SH-SY5Y (cell line): ENCODE measurements around the gene CALHM5.

Experiments
- GATA2 ChIP-seq: IDR thresholded peaks from 2 replicates; pipeline ENCODE4 v1.6.1; 2011; ENCODE audit warnings: mild to moderate bottlenecking, low read depth, low read length
- GATA3 ChIP-seq: IDR thresholded peaks from 2 replicates; pipeline ENCODE4 v1.6.1; 2011; ENCODE audit warnings: low read depth, mild to moderate bottlenecking, low read length, moderate library complexity

CALHM5 gene

GRCh38 chr6:116524236-116524635, 12.8 kb downstream of the CALHM5 start:
- TF ChIP-seq GATA3, result no peak
- TF ChIP-seq GATA2, result no peak

GRCh38 chr6:116528133-116528532, 16.7 kb downstream of the CALHM5 start:
- no peak for TF ChIP-seq GATA3

- TF ChIP-seq GATA2 (no peak), GATA3 (no peak)
Measured at GRCh38 chr6:116528780-116529179, 17.3 kb downstream of the CALHM5 start.

GRCh38 chr6:116529466-116530290, 18.2 kb downstream of the CALHM5 start:
- TF ChIP-seq GATA2, result no peak
- TF ChIP-seq GATA3, result no peak

GRCh38 chr6:116530436-116530835, 19.0 kb downstream of the CALHM5 start:
- TF ChIP-seq GATA3, result no peak
- TF ChIP-seq GATA2, result no peak

GRCh38 chr6:116531675-116532570, 20.5 kb downstream of the CALHM5 start:
- TF ChIP-seq GATA3 (no peak), GATA2 (no peak)

- TF ChIP-seq GATA2, result no peak
- no peak for TF ChIP-seq GATA3
Measured at GRCh38 chr6:116533233-116533957, 22.0 kb downstream of the CALHM5 start.

GRCh38 chr6:116535109-116535508, 23.7 kb downstream of the CALHM5 start:
- TF ChIP-seq GATA3 (no peak), GATA2 (no peak)

- TF ChIP-seq GATA2 (no peak), GATA3 (no peak)
Measured at GRCh38 chr6:116536216-116536621, 24.8 kb downstream of the CALHM5 start.

GRCh38 chr6:116542426-116542825, 31.0 kb downstream of the CALHM5 start:
- TF ChIP-seq GATA3 (no peak), GATA2 (no peak)

- TF ChIP-seq GATA2 (no peak), GATA3 (no peak)
Measured at GRCh38 chr6:116543149-116543548, 31.7 kb downstream of the CALHM5 start.

- no peak for TF ChIP-seq GATA3
- TF ChIP-seq GATA2, result no peak
Measured at GRCh38 chr6:116545651-116546050, 34.2 kb downstream of the CALHM5 start, which contains the start of gene TRAPPC3L. TSS of gene TRAPPC3L (minus strand) at chr6:116545684. CDS start at chr6:116545514, 170 bp downstream.

GRCh38 chr6:116547358-116547757, 35.9 kb downstream of the CALHM5 start:
- TF ChIP-seq GATA3 (no peak), GATA2 (no peak)

GRCh38 chr6:116550796-116551195, 39.4 kb downstream of the CALHM5 start:
- TF ChIP-seq GATA3, result no peak
- TF ChIP-seq GATA2, result no peak
